Activated CD8-positive, alpha-beta memory T cell treated with anti-CD3 and anti-CD28 coated beads for 24 hours (primary cell): ENCODE measurements around the gene ELOVL7.
"Not testable (repeated sequence)": the region's sequence is repeated elsewhere in the genome, so short reads cannot be mapped to it uniquely, and the experiment has no call there.

ENCODE experiments used
- DNase-seq: peaks from one replicate; pipeline ENCODE4 v3.0.0-alpha.2; 2020

ELOVL7 gene

GRCh38 chr5:60829490-60830266 is 14.4 kb downstream of the ELOVL7 start:
- no peak for DNase-seq

DNA sequence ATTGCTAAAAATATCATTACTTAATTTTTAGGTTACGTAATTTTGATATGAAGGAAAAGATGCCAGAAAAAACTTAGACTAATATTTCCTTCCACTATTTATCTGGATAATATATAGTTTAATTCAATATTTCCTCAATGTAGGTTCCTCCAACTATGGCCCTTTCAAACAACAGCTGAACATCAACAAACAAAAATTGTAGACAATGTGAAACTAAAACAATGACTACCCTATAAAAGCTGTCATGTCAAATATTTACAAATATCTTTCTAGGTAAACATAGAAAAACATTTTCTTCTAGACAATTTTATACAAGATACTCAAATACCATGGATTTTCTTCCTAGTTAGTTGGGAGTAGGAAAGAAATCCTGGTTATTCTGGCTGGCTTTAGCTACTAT is 16.9 kb downstream of the ELOVL7 start:
- DNase-seq: no peak

DNA sequence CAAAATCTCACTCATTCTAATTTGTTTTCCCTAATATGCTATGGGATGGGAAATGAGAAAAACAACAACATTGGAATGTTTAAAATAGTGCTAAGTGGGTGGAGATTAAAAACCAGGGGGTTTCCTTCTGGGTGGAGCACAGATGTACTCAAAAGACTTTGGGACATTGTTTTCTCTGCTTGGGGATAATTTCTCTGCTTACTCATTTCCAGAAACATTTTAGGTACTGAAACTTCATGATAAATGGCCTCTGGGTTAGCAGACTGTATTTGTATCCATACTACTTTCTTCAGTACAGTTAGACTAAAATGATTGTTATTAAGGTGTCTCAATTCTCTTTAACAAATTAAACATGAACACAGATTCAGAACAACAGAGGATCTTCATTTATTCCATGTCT is 17.4 kb downstream of the ELOVL7 start:
- no peak for DNase-seq

GRCh38 chr5:60823574-60823973 is 20.5 kb downstream of the ELOVL7 start:
- no peak for DNase-seq

DNA sequence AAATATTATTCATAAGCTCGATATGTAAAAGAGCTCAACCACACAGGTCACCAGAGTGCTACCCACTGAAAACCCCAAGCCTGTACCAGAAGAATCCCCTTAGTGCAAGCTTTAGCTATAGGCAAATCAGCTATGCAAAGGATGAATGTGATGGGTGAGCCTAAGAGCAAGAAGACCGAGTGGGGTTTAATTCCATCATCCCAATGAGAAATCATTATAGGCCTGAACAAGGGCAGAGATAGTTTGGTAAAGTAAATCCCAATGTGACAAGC is 21.8 kb downstream of the ELOVL7 start:
- DNase-seq: no peak

- DNase-seq: no peak
Observed at GRCh38 chr5:60821488-60822284, 22.4 kb downstream of the ELOVL7 start.

GRCh38 chr5:60820593-60821487 is 23.2 kb downstream of the ELOVL7 start:
- DNase-seq: no peak

DNA sequence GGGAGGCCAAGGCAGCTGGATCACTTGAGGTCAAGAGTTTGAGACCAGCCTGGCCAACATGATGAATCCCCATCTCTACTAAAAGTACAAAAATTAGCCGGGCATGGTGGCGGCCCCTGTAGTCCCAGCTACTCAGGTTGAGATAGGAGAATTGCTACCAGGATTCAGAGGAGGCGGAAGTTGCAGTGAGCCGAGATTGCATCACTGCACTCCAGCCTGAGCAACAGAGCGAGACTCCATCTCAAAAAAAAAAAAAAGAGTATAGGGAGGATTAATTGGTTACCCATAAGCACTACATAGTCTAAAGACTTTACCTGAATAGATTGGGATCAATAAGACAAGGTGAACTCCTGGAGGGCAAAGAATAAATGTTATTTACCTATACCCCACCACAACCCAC is 27.9 kb downstream of the ELOVL7 start:
- not testable (repeated sequence) for DNase-seq

- no peak for DNase-seq
Observed at GRCh38 chr5:60814498-60814897, 29.6 kb downstream of the ELOVL7 start.

- DNase-seq: no peak
Observed at GRCh38 chr5:60812426-60812825, 31.6 kb downstream of the ELOVL7 start.

GRCh38 chr5:60811105-60811504 is 33.0 kb downstream of the ELOVL7 start:
- DNase-seq: no peak

DNA sequence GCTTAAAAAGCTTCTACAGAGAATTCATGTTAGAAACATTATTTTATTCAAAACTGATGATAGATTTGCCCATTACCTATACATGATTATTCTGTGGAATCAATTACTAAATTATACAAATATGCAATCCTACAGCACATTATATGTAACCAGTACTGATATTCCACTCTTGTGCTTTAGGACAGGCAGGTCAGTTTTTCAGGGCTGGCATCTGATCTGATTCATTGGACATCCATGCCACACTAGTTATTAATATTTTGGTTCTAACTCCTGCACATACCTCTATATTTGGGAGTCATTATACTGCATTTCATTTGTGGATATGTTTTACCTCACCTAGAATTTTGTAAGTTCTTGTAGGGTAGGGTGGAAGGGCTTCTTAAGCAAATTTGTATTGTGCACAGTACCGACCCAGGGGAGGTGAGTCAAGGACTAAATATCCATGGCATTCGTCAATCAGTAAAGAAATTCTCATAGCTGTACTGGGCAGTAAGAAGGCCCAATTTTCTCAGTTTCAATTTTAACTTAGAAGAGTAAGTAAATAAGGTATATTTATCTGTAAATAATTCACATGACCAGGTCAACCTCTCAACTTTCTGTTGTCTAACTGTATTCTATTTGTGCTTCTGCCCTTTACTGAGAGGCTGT is 33.5 kb downstream of the ELOVL7 start:
- DNase-seq: no peak

DNA sequence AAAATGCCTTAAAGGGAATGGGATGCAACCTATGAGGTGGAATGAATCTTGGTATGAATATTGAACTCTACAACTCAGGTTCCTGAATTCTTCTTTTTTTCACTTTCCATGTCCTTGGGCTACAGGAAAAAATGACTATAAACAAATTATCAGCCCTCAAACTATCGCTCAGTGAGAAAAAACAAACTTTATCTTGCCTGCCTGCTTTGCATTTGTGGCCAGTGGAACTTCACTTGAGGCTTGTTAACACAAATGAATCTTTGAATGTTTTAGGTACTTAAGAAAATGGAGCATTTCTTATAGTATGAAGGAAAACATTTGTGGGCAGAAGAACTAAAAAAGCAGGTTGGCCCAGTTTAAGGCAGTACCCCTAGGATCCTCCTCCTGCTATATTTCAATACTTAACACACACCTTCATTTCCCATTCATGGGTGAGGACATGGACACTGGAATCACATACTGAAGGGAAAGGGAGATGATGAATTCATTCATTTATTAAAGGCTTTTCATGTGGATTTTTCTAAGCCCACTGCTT is 34.1 kb downstream of the ELOVL7 start:
- DNase-seq: no peak

DNA sequence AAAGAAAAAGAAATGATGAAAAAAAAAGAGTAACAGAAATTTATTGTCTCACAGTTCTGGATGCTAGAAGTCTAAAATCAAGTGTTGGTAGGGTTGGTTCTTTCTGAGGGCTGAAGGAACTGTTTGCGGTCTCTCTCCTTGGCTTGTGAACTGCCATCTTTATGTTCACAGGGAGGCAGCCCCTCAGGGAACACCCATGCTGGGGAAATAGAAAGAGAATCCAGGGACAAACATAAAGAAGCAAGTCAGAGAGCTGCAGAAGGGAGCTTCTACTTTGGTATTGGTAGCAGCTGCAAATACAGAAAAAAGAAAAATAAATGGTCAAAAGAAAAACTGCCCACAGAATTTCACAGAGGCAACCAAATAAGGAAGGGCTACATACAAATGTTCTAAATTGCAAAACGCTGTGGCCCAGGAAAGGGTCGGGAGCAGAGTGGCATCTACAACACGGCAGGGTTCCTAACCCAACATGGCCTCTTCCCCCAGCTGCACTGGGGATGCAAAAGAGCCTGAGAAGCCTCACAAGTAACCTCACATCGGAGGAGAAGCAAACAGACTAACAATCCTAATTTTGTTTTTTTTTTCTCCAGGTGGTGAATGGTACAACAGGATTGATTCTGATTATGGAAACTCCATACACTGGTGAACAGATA is 37.4 kb downstream of the ELOVL7 start:
- DNase-seq: no peak

DNA sequence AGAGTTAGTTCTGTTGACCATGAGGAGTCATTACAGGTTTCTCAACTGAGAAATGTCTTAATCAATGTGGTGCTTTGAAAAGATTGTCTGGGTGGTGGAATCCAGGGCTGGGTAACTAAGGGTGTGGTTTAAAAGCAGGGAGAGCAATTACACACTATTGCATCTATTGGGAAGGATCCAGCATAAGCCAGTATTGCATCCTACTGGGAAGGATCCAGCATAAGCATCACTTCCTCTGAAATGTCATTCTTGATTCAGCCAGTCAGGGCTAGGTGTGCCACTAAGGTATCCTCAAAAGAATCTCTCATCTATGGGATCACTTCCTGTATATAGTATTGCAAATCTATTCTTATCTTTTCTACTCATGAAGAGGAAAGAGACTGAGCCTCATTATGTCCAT is 38.6 kb downstream of the ELOVL7 start:
- no peak for DNase-seq

GRCh38 chr5:60803712-60804111 is 40.4 kb downstream of the ELOVL7 start:
- no peak for DNase-seq

DNA sequence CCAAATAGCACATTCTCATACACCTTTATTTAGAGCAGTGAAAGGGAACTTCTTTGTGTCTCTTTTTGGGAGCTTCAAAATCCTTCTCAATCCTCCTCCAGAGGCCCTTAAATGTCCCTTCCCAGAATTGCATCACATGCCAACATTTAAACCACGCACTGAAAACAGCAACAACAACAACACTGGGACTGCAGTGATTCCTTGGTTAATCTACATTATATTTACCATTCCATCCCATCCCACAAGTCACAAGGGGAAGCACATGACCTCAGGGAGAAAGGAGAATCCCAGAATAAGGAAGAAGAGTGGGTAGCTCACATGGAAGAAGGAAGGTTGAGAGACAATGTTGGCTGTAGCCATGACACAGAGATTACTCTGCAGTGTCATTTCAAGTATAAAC is 41.1 kb downstream of the ELOVL7 start:
- no peak for DNase-seq

DNA sequence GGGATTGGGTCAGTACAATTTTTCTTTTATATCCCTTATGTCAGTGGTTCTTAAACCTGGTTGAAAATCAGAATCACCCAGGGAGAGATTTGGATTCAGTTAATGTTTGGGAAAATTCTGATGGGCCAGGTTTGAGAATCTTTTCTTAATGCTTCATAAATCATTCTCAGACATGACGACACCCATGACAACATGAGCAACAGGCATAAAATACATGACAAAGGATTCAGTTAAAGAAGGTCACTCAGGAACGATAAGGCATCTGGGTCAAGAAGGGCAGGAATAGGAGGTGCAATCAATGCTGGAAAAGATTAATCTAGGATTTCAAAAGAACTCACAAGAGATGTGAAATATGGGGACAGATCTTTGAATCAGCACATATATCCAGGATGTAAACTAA is 41.8 kb downstream of the ELOVL7 start:
- no peak for DNase-seq

DNA sequence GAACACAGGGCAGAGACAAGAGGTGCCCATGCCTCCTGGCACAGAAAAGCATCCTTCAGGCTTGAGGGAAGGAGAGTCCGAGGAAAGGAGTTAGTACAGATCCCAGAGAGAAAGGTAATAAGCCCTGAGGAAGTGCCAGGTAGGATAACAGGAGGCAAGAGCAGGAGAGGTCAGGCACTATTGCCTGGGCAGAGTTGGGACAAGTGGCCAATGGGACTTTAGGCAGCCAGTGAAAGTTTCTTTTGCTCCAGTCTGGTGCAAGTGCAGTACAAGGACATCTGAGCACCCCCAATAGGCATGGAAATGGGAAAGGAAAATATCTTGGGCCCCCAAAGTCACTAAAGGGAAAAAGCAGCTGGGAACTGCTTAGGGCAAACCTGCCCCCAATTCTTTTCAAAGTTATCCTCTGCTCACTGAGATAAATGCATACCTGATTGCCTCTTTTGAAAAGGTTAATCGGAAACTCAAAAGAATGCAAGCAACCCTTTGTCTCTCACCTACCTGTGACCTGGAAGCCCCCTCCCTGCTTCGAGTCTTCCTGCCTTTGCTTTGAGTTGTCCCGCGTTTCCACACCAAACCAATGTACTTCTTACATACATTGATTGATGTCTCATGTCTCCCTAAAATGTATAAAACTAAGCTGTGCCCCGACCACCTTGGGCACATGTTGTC is 46.5 kb downstream of the ELOVL7 start:
- no peak for DNase-seq

DNA sequence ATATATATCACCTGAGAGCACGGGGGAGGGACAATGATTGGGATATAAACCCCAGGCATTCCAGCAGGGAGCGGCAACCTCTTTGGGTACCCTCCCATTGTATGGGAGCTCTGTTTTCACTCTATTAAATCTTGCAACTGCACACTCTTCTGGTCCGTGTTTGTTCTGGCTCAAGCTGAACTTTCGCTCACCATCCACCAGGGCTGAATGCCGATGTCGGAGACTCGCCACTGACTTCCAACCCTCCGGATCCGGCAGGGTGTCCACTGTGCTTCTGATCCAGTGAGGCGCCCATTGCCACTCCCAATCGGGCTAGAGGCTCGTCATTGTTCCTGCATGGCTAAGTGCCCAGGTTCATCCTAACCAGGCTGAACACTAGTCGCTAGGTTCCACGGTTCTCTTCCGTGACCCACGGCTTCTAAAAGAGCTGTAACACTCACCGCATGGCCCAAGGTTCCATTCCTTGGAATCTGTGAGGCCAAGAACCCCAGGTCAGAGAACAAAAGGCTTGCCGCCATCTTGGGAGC is 48.6 kb downstream of the ELOVL7 start:
- not testable (repeated sequence) for DNase-seq

DNA sequence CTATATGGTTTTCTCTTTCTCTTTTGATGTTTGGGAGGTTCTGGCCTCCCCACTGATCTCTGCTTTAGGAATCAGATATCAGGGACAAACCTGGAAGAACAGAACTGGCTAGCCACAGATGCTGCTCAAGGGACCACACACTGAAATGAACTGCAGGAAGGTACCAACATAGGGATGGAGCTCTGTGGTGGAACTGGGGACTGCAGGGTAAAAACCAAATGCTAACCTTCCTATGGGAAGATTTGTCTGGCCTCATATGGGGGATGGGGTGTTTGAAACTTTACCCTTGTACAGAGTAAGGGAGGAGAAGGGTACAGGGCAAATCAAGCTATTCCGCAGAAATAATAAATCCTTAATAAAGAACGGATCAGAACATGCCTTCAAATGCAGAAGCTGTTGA is 49.4 kb downstream of the ELOVL7 start:
- no peak for DNase-seq
